Right lobe of liver (tissue), 6 donors: ENCODE measurements around the gene FGB. TPM values are rescaled to one million over a fixed set of nuclear protein-coding genes. Genes with fewer than 3 reads are reported as not detected.

ENCODE experiments used
- ATAC-seq, 4 donors: fragments of 200-7000 bp; cut with Tn5 transposase; one replicate each; pipeline ENCODE4 v1.9.1; 2020; ENCODE audit warnings: mild to moderate bottlenecking in 4 of 4, moderate library complexity in 4 of 4
- DNase-seq, 3 donors: peaks; one replicate each; pipeline ENCODE4 v3.0.0-alpha.2; 2020
- H3K27ac ChIP-seq, 3 donors: fragments of 200-600 bp; one replicate each; pipeline ENCODE4 v1.8.0; 2022
- H3K27me3 ChIP-seq, 2 donors: fragments of 200-600 bp; one replicate each; pipeline ENCODE4 v1.8.0; 2022
- H3K36me3 ChIP-seq, 4 donors: fragments of 200-600 bp; sonication (generic) in 1 of 4; one replicate each; pipeline versions ENCODE4 v1.5.1 to v1.8.0; 2017 to 2022; ENCODE audit warnings: control low read depth in 1 of 4
- H3K4me1 ChIP-seq, 4 donors: fragments of 200-600 bp; sonication (generic) in 1 of 4; one replicate each; pipeline versions ENCODE4 v1.5.1 to v1.8.0; 2017 to 2022; ENCODE audit warnings: control low read depth in 1 of 4
- H3K4me3 ChIP-seq, 3 donors: fragments of 200-600 bp; one replicate each; pipeline ENCODE4 v1.8.0; 2022
- H3K9me3 ChIP-seq, 4 donors: fragments of 200-600 bp; sonication (generic) in 1 of 4; one replicate each; pipeline versions ENCODE4 v1.5.1 to v1.8.0; 2017 to 2022; ENCODE audit warnings: control low read depth in 1 of 4
- CTCF ChIP-seq, 4 donors: fragments of 200-600 bp in 3 of 4; fragments of 450-650 bp in 1 of 4; IDR thresholded peaks; one replicate each; pipeline versions ENCODE4 v1.5.1 to v1.8.0; 2016 to 2022; ENCODE audit warnings: antibody characterized with exemption in 4 of 4, mild to moderate bottlenecking in 2 of 4
- POLR2A ChIP-seq: fragments of 450-650 bp; IDR thresholded peaks from one replicate; pipeline ENCODE4 v1.6.1; 2017; ENCODE audit warnings: antibody characterized with exemption, mild to moderate bottlenecking
- WGBS: methylation state at CpG from one replicate; pipeline ENCODE4 v1.1.6; 2018; ENCODE audit warnings: low coverage, low lambda C conversion rate; ENCODE audit not compliant: insufficient coverage; ENCODE audit errors: missing lambda C conversion rate; 5-methylcytosine and 5-hydroxymethylcytosine counted together
- intact Hi-C, 2 donors: fragments of 100-400 bp; cut with DNase I; formaldehyde crosslinking; loops; one replicate each; pipeline versions ENCODE4 v1.11.2 to v1.14.1; 2022
- total RNA-seq, 6 experiments: library from RNA; depleted of rRNA in 2 of 6; stranded (reverse); fragments of >200 nt in 2 of 6; fragmentation: NEBNext Ultra II Directional in 3 of 6; extraction: Animal tissue kit (Norgen Biotek cat#: 25700) in 3 of 6; gene quantifications; one replicate each; pipeline versions ENCODE4 v1.1.0 to v1.2.4, GENCODE V29; 2016 to 2023
- donor health status: DM: no; HTN: yes; CAD: no.
- donor health status: DM: no; HTN: no; CAD: no.
- donor health status: DM: no; HTN: no; CAD: no.
- donor health status: DM: no; HTN: yes; CAD: no.
- donor health status: DM: no; HTN: yes; CAD: no.

Gene FGB
- total RNA-seq, 6 experiments from 2014 or later: 6,080 to 16,362 (median 11,864) TPM

DNA sequence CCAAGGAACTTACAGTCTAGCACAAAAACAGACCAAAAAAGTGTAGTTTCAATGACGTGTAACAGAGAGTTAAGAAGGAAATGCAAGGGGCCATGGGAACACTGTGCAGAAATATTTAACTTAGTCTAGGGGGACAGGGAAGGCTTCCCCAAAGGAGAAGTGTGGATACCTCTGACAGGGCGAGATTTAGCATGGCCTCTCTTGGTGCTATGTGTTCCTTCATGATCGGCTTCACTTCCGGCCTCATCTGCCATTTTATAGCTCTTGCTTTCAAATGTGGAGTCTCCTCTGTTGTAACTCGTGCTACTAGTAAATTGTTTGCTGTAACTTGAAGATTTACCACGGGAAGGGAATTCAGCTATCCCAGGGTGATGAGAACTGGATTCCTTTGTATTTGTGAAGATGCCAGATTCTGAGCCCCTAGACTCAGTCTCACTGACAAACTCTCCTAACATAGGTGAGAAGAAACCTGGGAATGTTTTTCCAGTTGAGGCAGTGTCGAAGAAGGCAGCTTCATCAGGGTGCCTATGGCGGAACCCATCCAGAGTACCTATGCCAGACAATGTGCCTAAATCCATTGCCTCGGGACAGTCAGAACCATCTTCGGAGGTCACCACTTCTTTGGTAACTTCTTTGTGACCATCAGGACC is 22.7 kb downstream of the FGB start:
- ATAC-seq: peak; percentile 3 to 44 (median 20)
- TF ChIP-seq CTCF (IDR thresholded peaks at IDR 0.05): no peak
- TF ChIP-seq POLR2A: peak; percentile 76
- DNase-seq: no peak
- Histone ChIP-seq H3K27me3 (no peaks in the 10 kb centered on the region), H3K9me3 (no peaks in the 10 kb centered on the region), H3K4me3 (peak overlapping the region; percentile 5 to 67 (median 67)), H3K4me1 (no peaks in the 10 kb centered on the region), H3K27ac (peak overlapping the region in 2 of 3 donors; percentile 88 to 90), H3K36me3 (peaks cover 0 to 56% (median 28%) of the 10 kb centered on the region in 4 donors)
- intact Hi-C loops: no loop called here
- 31% methylated on average over 6 of the region's 10 CpGs for WGBS

DNA sequence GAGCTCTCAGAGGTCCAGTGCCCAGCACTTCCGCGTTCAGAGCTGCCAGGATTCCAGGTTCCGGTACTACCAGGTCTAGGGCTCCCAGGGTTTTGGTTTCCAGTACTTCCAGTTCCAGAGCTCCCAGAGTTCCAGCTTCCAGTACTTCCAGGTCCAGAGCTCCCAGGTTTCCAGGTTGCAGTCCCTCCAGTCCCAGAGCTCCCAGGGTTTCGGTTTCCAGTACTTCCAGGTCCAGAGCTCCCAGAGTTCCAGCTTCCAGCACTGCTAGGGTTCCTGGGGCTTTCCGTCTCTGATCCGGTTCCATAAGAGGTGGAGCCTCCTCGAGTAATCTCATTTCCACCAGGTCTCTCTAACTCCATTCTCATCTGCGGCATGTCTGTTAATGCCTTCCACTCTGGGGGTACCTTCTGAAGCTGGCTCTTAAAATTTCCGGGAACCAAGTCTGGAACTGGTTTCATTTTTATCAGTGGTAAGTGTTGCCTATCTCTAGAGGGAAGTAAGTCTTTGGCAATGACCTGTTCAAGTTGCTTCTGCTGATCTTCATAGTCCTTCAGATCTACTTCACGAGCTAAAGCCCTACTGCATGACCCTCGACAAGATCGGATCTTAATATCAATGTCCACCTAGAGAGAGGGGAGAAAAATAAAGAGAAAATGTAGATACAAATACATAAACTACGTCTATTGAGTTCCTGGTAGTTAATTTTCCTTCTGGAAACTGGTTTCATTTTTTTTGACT is 23.7 kb downstream of the FGB start:
- DNase-seq: peak in 2 of 3 donors; percentile 37 to 68
- ATAC-seq: peak; percentile 3 to 20 (median 8)
- no peaks in the 10 kb centered on the region for H3K9me3 ChIP-seq
- TF ChIP-seq CTCF (IDR thresholded peaks at IDR 0.05) (no peak), POLR2A (peak; percentile 16)
- peak overlapping the region; percentile 43 to 67 (median 67) for H3K4me3 ChIP-seq
- intact Hi-C loops: no loop called here
- WGBS: 36% methylated on average over 7 of the region's 13 CpGs
- peaks cover 0 to 56% (median 28%) of the 10 kb centered on the region in 4 donors for H3K36me3 ChIP-seq
- peak overlapping the region in 2 of 3 donors; percentile 88 to 90 for H3K27ac ChIP-seq
- no peaks in the 10 kb centered on the region for H3K27me3 ChIP-seq
- peaks cover 0 to 6% (median 0%) of the 10 kb centered on the region in 4 donors for H3K4me1 ChIP-seq

DNA sequence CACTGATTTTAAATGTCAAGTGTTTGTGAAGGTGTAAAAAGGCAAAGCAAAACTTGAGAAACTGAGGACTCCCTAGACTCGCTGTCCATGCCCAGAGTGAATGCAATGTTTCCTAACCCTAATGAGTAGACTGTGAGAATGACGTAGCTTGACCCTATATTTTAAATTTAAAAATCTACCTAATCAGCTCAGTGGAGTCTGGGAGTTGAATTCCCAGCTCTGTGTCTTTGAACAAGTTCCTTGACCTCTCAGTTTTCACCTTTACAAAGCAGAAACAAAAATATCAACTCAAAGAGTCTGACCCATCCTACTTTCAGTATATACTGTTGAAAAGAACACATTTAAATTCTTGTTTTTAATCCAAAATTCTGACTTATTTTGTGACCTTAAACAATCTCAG is 25.4 kb downstream of the FGB start:
- DNase-seq (no peak), ATAC-seq (peak in 1 of 4 donors; percentile 0)
- intact Hi-C loops: no loop called here
- 36% methylated on average over 2 of the region's 2 CpGs for WGBS
- H3K4me3 ChIP-seq: peak overlapping the region; percentile 43 to 67 (median 67)
- H3K4me1 ChIP-seq: peaks cover 0 to 21% (median 3%) of the 10 kb centered on the region in 4 donors
- no peaks in the 10 kb centered on the region for H3K27me3 ChIP-seq
- peaks cover 0 to 56% (median 28%) of the 10 kb centered on the region in 4 donors for H3K36me3 ChIP-seq
- TF ChIP-seq CTCF (IDR thresholded peaks at IDR 0.05): no peak
- TF ChIP-seq POLR2A: peak; percentile 60
- no peaks in the 10 kb centered on the region for H3K9me3 ChIP-seq
- peak overlapping the region; percentile 87 to 90 (median 88) for H3K27ac ChIP-seq

DNA sequence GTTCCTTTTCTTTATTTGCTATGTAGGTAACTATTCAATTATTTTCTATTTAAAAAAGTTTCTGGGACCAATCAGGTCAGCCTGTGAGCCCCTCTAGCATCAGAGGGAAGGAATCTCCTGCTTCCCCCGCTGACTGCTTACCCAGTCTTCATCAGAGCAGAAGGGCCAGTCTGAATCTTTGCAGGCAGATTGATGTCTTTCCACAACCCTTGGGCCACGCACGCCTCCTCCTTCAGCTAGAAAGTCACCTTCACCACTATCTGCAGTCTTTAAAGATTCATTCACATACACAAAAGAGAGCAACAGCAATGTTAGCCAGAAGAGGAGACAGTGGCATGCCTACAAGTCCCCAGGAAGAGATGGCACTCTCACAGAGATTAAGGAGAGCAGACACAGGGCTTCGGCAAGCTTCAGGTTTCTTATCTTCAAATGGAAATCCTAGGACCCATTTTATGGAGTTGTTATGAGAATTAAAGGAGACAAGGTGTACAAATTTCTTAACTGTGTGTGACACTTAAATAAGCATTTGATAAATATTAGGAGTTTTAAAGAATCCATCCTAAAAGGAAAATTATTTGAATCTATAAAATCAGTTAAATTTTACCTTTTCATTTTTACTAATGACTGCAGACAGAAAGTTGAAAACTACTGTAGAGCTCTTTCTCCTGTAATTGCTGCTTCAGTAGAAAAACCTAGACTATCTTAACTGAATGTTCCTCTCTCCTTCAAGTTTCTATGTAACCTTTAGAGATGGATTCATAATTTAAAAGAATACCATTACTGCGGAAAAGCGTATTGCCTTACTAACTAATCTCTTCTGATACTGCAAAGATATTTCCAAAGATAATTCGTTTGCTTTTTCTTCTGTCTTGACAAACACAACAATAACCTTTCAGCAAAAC is 26.7 kb downstream of the FGB start:
- 21% methylated on average over 7 of the region's 7 CpGs for WGBS

More for the DNA sequence above, 26.7 kb downstream of the FGB start:
- peak overlapping the region; percentile 43 to 67 (median 67) for H3K4me3 ChIP-seq
- ATAC-seq: no peak
- no peaks in the 10 kb centered on the region for H3K9me3 ChIP-seq
- intact Hi-C loops: no loop called here
- peaks cover 0 to 56% (median 28%) of the 10 kb centered on the region in 4 donors for H3K36me3 ChIP-seq
- DNase-seq: no peak
- no peaks in the 10 kb centered on the region for H3K27me3 ChIP-seq
- peaks cover 0 to 29% (median 8%) of the 10 kb centered on the region in 4 donors for H3K4me1 ChIP-seq
- peak overlapping the region; percentile 87 to 90 (median 88) for H3K27ac ChIP-seq
- TF ChIP-seq POLR2A: peak; percentile 11
- no peak for TF ChIP-seq CTCF (IDR thresholded peaks at IDR 0.05)
